ENCODE results near the gene TPD52L2.

TPD52L2 gene

DNA sequence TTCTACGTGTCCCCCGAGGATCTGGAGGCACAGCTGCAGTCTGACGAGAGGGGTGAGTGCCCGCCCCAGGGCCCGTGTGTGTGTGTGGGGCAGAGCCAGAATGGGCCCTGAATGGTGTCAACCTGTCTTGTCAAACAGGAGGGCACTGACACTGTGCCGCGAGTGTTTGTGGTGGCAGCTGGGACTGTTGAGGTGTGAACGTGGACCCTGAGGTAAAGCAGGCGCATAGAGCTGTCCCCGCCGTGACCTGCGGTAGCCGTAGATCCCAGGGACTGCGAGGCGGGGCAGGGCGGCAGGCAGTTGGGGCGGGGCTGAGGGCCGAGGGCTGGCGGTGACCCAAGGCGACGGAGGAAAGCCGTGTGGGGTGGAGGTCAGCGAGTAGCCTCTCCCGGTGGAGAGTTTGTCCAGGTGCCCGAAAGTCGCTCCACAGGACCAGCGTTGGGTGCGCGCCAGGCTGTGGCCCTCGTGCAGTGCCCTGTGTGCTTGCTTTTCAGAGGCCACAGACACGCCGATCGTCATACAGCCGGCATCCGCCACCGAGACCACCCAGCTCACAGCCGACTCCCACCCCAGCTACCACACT, 66.0 kb downstream of the TPD52L2 start:
- no peak for TF ChIP-seq ZFX (IDR thresholded peaks at IDR 0.05; ENCODE audit: borderline replicate concordance)
- TF ChIP-seq, protein P1, sequence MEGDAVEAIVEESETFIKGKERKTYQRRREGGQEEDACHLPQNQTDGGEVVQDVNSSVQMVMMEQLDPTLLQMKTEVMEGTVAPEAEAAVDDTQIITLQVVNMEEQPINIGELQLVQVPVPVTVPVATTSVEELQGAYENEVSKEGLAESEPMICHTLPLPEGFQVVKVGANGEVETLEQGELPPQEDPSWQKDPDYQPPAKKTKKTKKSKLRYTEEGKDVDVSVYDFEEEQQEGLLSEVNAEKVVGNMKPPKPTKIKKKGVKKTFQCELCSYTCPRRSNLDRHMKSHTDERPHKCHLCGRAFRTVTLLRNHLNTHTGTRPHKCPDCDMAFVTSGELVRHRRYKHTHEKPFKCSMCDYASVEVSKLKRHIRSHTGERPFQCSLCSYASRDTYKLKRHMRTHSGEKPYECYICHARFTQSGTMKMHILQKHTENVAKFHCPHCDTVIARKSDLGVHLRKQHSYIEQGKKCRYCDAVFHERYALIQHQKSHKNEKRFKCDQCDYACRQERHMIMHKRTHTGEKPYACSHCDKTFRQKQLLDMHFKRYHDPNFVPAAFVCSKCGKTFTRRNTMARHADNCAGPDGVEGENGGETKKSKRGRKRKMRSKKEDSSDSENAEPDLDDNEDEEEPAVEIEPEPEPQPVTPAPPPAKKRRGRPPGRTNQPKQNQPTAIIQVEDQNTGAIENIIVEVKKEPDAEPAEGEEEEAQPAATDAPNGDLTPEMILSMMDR (IDR thresholded peaks at IDR 0.05): no peak
- no peak overlapping the region for H3K27ac ChIP-seq

DNA sequence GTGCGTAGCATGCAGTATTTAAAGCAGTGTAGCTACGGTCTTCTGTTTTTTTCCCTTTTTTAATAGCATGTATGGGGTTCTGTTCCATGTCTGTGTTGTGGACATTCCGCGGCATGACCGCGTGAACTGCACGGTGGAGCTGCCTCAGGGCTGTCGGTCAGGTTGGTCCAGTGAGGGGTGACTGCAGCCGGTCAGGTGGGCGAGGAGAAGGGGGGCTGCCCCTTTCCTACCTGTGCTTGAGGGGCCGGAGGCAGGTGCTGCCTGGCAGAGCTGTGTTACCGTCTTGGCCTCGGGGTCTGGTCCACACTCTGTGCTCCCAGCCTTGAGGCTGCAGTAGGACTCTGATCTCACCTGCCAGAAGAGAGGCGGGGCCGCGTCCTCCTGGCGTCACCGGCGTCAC, 66.7 kb downstream of the TPD52L2 start:
- H3K27ac ChIP-seq: no peak overlapping the region
- no peak for TF ChIP-seq ZFX (IDR thresholded peaks at IDR 0.05; ENCODE audit: borderline replicate concordance)
- TF ChIP-seq, protein P1 (IDR thresholded peaks at IDR 0.05): no peak

DNA sequence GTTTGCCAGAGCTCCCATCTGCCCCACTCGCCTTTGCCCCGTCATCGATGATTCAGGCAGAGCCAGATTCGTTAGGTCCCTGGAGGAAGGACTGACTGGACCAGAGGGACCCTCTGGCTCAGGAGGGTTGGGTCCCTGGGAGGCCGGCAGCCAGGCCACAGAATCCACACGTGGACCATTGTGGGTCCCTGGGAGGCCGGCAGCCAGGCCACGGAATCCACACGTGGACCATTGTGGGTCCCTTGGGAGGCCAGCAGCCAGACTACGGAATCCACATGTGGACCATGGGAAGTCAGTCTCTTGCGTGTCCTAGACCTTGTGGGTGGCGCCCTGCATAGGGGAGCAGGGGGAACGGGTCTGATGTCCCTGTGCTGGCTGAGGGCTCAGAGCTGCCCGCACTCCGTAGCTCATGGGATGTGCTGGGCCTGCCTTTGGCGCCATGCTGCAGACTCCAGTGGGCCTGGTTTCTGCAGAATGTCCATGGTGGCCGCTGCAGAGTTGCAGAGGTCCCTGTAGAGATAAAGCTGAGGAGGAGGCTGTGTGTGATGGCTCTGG, 67.6 kb downstream of the TPD52L2 start:
- TF ChIP-seq ZFX (IDR thresholded peaks at IDR 0.05; ENCODE audit: borderline replicate concordance): no peak
- TF ChIP-seq, protein P1 (IDR thresholded peaks at IDR 0.05): no peak
- H3K27ac ChIP-seq: no peak overlapping the region

DNA sequence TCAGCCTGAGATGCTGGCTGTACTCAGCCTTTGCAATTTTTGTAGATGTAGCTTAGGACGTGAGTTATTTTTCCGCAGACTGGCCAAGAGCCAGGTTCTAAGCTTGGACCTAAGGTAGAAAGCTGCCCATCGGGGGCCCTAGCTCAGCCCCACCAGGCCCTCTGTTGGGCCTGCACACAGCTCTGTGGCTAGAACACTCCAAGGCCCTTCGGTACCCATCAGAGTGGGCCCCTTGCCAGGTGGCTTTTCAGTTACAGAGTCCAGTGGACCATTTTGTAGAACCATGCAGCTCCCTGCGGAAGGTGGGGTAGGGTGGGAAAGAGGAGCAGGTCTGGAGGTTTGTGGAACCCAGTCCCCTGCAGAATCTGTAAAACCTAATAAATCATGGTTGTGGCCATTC, 68.6 kb downstream of the TPD52L2 start:
- no peak overlapping the region for H3K27ac ChIP-seq

DNA sequence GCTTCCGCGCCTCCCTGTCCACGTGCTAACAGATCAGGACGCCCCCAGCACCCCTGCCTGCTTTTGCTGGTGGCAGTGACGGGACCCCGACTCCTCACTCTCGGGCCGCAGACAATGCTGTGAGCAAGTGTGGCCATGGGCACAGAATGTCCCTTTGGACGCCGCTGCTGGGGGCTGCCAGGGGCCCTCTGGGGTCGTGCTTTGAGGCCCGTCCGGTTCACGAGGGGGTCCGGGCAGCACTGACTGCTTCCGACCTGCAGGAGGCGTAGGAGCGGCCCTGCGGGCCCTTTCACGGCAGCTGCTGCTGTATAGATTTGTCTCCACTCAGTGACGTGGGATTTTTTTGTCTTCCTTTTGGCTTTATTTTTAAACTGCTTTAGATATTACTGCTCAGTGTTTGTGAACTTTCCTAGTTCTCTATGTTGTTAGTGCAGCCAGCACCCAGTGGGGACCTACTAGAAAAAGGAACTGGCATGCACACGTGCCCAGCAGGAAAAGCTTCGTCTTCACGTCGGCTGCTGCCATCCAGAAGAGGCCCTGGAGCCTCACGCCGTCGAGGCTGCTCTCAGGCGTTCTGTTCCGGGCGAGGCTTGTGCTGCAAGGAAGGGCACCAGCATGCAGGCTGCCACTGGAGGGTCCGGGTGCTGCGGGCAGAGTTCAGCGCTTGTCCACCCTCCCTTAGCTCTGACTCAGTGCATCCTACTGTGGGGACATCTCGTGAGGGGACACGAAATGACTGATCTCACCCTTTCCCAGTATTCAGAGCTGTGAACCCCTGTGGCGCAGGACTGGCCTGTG, 69.4 kb downstream of the TPD52L2 start:
- TF ChIP-seq ZFX (IDR thresholded peaks at IDR 0.05; ENCODE audit: borderline replicate concordance): no peak
- TF ChIP-seq, protein P1 (IDR thresholded peaks at IDR 0.05): peak; percentile 41
- H3K27ac ChIP-seq: no peak overlapping the region

More for the DNA sequence above, 68.6 kb downstream of the TPD52L2 start:
- TF ChIP-seq, protein P1 (IDR thresholded peaks at IDR 0.05): no peak
- no peak for TF ChIP-seq ZFX (IDR thresholded peaks at IDR 0.05; ENCODE audit: borderline replicate concordance)

DNA sequence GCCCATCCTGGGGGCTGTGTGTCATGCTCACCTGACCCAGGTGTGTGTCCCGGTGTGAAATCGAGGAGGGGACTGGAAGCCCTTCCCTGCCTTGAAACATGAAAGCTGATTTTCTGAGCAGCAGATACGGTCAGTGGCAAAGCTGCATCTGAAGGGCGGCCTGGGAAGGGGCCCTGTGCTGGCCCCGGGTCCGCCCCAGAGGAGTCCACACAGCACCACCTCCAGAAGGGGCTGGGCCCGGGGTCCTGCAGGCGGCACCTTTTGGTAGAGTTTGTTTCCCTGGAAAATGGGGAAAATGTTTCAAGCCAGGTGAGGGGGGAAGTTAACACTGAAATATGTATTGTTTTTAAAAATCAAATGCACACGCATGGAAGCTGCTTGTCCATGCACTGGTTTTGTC, 70.4 kb downstream of the TPD52L2 start:
- no peak for TF ChIP-seq ZFX (IDR thresholded peaks at IDR 0.05; ENCODE audit: borderline replicate concordance)
- TF ChIP-seq, protein P1 (IDR thresholded peaks at IDR 0.05): no peak
- H3K27ac ChIP-seq: no peak overlapping the region

DNA sequence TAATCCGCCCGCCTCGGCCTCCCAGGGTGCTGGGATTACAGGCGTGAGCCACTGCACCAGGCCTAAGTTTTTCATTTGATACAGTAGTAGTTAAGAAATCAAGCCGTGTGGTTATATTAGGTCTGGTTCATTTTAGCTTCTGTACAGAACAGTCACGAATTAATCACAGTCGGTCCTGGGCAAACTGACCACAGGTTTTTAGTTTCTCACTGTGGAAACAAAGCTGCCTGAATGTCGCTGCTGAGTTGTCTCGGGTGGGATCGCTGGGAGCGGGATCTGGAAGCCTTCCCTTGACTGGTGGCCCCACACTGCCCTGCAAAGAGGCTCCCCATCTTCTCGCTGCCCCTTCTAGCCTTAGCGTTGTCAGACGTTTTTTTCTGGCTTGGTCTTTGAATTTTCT, 72.5 kb downstream of the TPD52L2 start:
- TF ChIP-seq, protein P1 (IDR thresholded peaks at IDR 0.05): no peak
- TF ChIP-seq ZFX (IDR thresholded peaks at IDR 0.05; ENCODE audit: borderline replicate concordance): no peak
- peak overlapping the region; percentile 24; the same call in 1 of the 2 replicates for H3K27ac ChIP-seq
